ENCODE results near the gene SBF2. TPM values are rescaled to one million over a fixed set of nuclear protein-coding genes. Genes with fewer than 3 reads are reported as not detected.
A peak's percentile ranks its signal among the peaks of the same experiment; 100 is the strongest.

Gene SBF2
- total and polyA plus RNA-seq, 9 of the 15 experiments (the other 6 are each of a cell fraction or from before 2014, with no cell fraction given) = 0.80 to 9.5 (median 5.0) TPM

GRCh38 chr11:9758637-9759518 lies 535.1 kb downstream of the SBF2 start:
- no peaks in the 10 kb centered on the region for H3K9me3 ChIP-seq (replicated peaks; ENCODE audit: control insufficient read depth, insufficient read depth, low read depth, low read length)
- H3K4me3 ChIP-seq = peak overlapping the region; percentile 54
- in situ Hi-C loops (cut with MboI) (no loop called here), intact Hi-C loops (cut with micrococcal nuclease) (loop anchor here (1.0 to 10.0 kb wide), 7 partner anchors 103 to 608 kb away; partner anchors contain the start of gene ADM)
- no peaks in the 10 kb centered on the region for H3K79me2 ChIP-seq (ENCODE audit: control insufficient read depth, insufficient read depth, low read length)
- H3K36me3 ChIP-seq (ENCODE audit: control insufficient read depth, insufficient read depth, low read length) = no peaks in the 10 kb centered on the region
- no peaks in the 10 kb centered on the region; a peak in 1 of 5 replicates for H3K27me3 ChIP-seq (ENCODE audit: control insufficient read depth in 2 of 2, insufficient read depth in 2 of 2, low read length in 2 of 2)
- FAIRE-seq (peak; percentile 86), ATAC-seq (peak; percentile 90), DNase-seq (ENCODE audit: extremely low read depth in 1 of 4, low spot score in 3 of 4) (peak; percentile 65 to 78 (median 71))
- ChIA-PET POLR2A (interaction anchor here (0.6 to 1.2 kb wide), 3 partner anchors 32 to 318 kb away, joined by 3 to 4 read pairs (median 3); no protein-coding TSS in a partner anchor), CTCF (ENCODE audit: low intra/inter-chr PET ratio) (interaction anchor here (0.5 to 3.1 kb wide), 4 partner anchors 145 to 739 kb away, joined by 3 to 33 read pairs (median 16); no protein-coding TSS in a partner anchor)
- peak overlapping the region; percentile 99 for H2AFZ ChIP-seq (ENCODE audit: low read depth, low read length)
- peak overlapping the region; percentile 97 for H3K4me2 ChIP-seq (ENCODE audit: insufficient read depth, low read length)
- no peaks in the 10 kb centered on the region; the same call in 1 of the 2 replicates for H4K20me1 ChIP-seq (replicated peaks; ENCODE audit: control insufficient read depth, insufficient read depth, low read length)
- peak overlapping the region; percentile 87 to 97 for H3K9ac ChIP-seq (ENCODE audit: insufficient read depth in 1 of 2, low read depth in 2 of 2, low read length in 2 of 2)
- WGBS (ENCODE audit: insufficient coverage, low coverage, missing lambda C conversion rate) = 9% methylated on average over 55 of the region's 58 CpGs
- peaks cover 7% of the 10 kb centered on the region for H3K9me1 ChIP-seq (ENCODE audit: control insufficient read depth, insufficient read depth, low read length)
- TSS peak; percentile 58 for BruUV-seq (replicated peaks)
- H3K27ac ChIP-seq (ENCODE audit: extremely low read depth, low read depth, low read length) = peak overlapping the region; percentile 77; the same call in 2 of the 3 replicates
- H3K4me1 ChIP-seq (replicated peaks in 1 of 2; ENCODE audit: control insufficient read depth in 2 of 2, insufficient read depth in 2 of 2, low read length in 2 of 2) = peaks cover 22 to 23% of the 10 kb centered on the region in 2 experiments
- no peak for TF ChIP-seq SMARCB1 (IDR thresholded peaks at IDR 0.05; ENCODE audit: insufficient read length, low read depth)
- peak; percentile 44; the same call in 1 of the 2 replicates for TF ChIP-seq XRCC5 (IDR thresholded peaks at IDR 0.05; ENCODE audit: low read depth, low read length)
- TF ChIP-seq ZNF232 (CRISPR knock-in tag; IDR thresholded peaks at IDR 0.05) = peak; percentile 75; the same call in 1 of the 2 replicates
- no peak for TF ChIP-seq DDX20 (tag; IDR thresholded peaks at IDR 0.05; ENCODE audit: low read depth)
- peak; percentile 47; the same call in 1 of the 2 replicates for TF ChIP-seq TCF3 (CRISPR knock-in tag; IDR thresholded peaks at IDR 0.05)
- TF ChIP-seq MGA (IDR thresholded peaks at IDR 0.05) = peak; percentile 86
